Ishikawa (cell line): ENCODE results near the gene ADD2.

Experiments used
- CEBPB ChIP-seq: IDR thresholded peaks from 2 replicates; pipeline ENCODE4 v1.6.1; 2012
- CREB1 ChIP-seq: IDR thresholded peaks from 2 replicates; pipeline ENCODE4 v1.6.1; 2012; ENCODE audit warnings: low read depth
- EGR1 ChIP-seq: IDR thresholded peaks from 2 replicates; pipeline ENCODE4 v1.6.1; 2012
- EP300 ChIP-seq: IDR thresholded peaks from 2 replicates; pipeline ENCODE4 v1.6.1; 2012; ENCODE audit warnings: borderline replicate concordance
- FOXM1 ChIP-seq: IDR thresholded peaks from 2 replicates; pipeline ENCODE4 v1.6.1; 2012; ENCODE audit warnings: low read depth, borderline replicate concordance
- MAX ChIP-seq: IDR thresholded peaks from 2 replicates; pipeline ENCODE4 v1.6.1; 2012
- NFIC ChIP-seq: IDR thresholded peaks from 2 replicates; pipeline ENCODE4 v1.6.1; 2012
- RAD21 ChIP-seq: IDR thresholded peaks from 2 replicates; pipeline ENCODE4 v1.6.1; 2012; ENCODE audit warnings: low read depth
- REST ChIP-seq: IDR thresholded peaks from 2 replicates; pipeline ENCODE4 v1.6.1; 2012; ENCODE audit warnings: low read depth, mild to moderate bottlenecking
- TAF1 ChIP-seq: IDR thresholded peaks from 2 replicates; pipeline ENCODE4 v1.6.1; 2012; ENCODE audit warnings: low read depth, mild to moderate bottlenecking
- TCF12 ChIP-seq: IDR thresholded peaks from 2 replicates; pipeline ENCODE4 v1.6.1; 2012; ENCODE audit warnings: low read depth
- TEAD4 ChIP-seq: IDR thresholded peaks from 2 replicates; pipeline ENCODE4 v1.6.1; 2012
- USF1 ChIP-seq: IDR thresholded peaks from 2 replicates; pipeline ENCODE4 v1.6.1; 2012
- YY1 ChIP-seq: IDR thresholded peaks from 2 replicates; pipeline ENCODE4 v1.6.1; 2012; ENCODE audit warnings: low read depth
- ZBTB7A ChIP-seq: IDR thresholded peaks from 2 replicates; pipeline ENCODE4 v1.6.1; 2012; ENCODE audit warnings: low read depth

ADD2 gene

GRCh38 chr2:70615222-70615621, 152.8 kb downstream of the ADD2 start:
- TF ChIP-seq FOXM1, result no peak
- TF ChIP-seq RAD21, result peak; percentile 42; the same call in 1 of the 2 replicates

- TF ChIP-seq ZBTB7A (no peak), NFIC (no peak), FOXM1 (no peak), EP300 (no peak), TEAD4 (no peak), TCF12 (no peak), CEBPB (no peak), MAX (no peak), YY1 (no peak), REST (no peak), CREB1 (no peak), RAD21 (no peak), EGR1 (no peak), USF1 (no peak), TAF1 (no peak)
Observed at GRCh38 chr2:70613521-70613920, 154.5 kb downstream of the ADD2 start.

DNA sequence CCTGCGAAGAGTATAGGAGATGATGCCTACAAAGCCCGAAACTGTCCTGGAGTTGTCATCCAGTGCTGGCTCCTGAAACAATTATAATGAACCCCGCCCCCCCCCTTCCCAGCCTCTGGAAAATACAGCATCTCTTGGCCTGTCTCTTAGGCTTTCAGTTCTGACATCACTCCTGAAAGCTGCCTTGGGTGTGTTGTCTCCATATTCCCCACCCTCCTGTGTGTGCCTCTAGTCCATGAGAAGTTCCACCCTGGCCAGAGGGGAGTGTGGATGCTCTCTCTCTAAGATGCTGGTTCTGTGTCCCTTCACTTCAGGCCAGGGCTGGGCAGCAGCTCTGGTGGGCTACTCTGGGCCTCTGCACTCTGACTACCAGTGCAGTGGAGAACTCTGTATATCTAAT, 155.4 kb downstream of the ADD2 start:
- no peak for TF ChIP-seq MAX
- no peak for TF ChIP-seq EP300
- no peak for TF ChIP-seq ZBTB7A
- TF ChIP-seq REST, result no peak
- TF ChIP-seq USF1, result no peak
- no peak for TF ChIP-seq YY1
- no peak for TF ChIP-seq NFIC
- no peak for TF ChIP-seq CEBPB
- no peak for TF ChIP-seq EGR1
- no peak for TF ChIP-seq TCF12
- no peak for TF ChIP-seq RAD21

DNA sequence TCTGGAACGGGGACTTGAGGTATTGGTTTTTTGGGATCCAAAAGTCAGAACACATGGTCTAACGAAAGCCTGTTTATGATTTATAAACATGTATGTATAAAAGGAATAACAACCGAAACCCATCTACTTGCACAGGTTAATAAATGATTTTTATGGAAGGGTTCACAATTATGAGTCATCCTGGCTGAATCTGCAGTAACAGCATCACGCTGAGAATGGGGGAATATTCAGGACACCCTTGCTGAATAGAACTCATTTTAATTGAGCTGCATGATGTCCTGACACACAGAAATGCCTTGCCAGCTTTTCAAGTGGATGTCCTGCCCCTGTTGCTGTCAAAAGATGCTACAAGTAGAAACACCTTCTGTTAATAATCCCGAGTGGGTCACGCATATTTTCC, 159.6 kb downstream of the ADD2 start:
- no peak for TF ChIP-seq MAX
- TF ChIP-seq REST, result no peak
- TF ChIP-seq USF1, result no peak
- TF ChIP-seq ZBTB7A, result no peak
- TF ChIP-seq CEBPB, result no peak
- TF ChIP-seq CREB1, result no peak
- TF ChIP-seq EGR1, result no peak
- TF ChIP-seq EP300, result peak; percentile 55
- no peak for TF ChIP-seq TAF1
- no peak; the same call in 1 of the 2 replicates for TF ChIP-seq NFIC
- TF ChIP-seq YY1, result no peak
- TF ChIP-seq TCF12, result peak; percentile 54; the same call in 1 of the 2 replicates
- no peak for TF ChIP-seq RAD21
- TF ChIP-seq TEAD4, result no peak
- TF ChIP-seq FOXM1, result no peak; the same call in 1 of the 2 replicates
